MM.1S (cell line): ENCODE results near the gene SMAP1.

Experiments
- DNase-seq: peaks from one replicate; pipeline ENCODE4 v3.0.0-alpha.2; 2015
- H2AFZ ChIP-seq: fragments of 300-600 bp; sonication (generic); 2 replicates; pipeline ENCODE4 v1.6.0; 2016; ENCODE audit warnings: antibody characterized with exemption, low read length
- H3F3A ChIP-seq: fragments of 300-600 bp; sonication (generic); 2 replicates; pipeline ENCODE4 v1.6.1; 2016; ENCODE audit warnings: mild to moderate bottlenecking, antibody characterized with exemption, low read length, moderate library complexity, mixed read lengths; ENCODE audit not compliant: insufficient read depth
- H3K27ac ChIP-seq: fragments of 300-600 bp; sonication (generic); 2 replicates; pipeline ENCODE4 v1.5.1; 2016; ENCODE audit warnings: mild to moderate bottlenecking, low read length
- H3K27me3 ChIP-seq: fragments of 300-600 bp; sonication (generic); replicated peaks from 2 replicates; pipeline ENCODE4 v1.6.0; 2016; ENCODE audit warnings: low read length; ENCODE audit not compliant: insufficient read depth
- H3K36me3 ChIP-seq: fragments of 300-600 bp; sonication (generic); replicated peaks from 2 replicates; pipeline ENCODE4 v1.6.1; 2016; ENCODE audit warnings: mild to moderate bottlenecking, low read length, mixed read lengths; ENCODE audit not compliant: insufficient read depth
- H3K4me1 ChIP-seq: fragments of 300-600 bp; sonication (generic); 2 replicates; pipeline ENCODE4 v1.6.1; 2016; ENCODE audit warnings: low read length, mixed read lengths
- H3K4me2 ChIP-seq: fragments of 300-600 bp; sonication (generic); 2 replicates; pipeline ENCODE4 v1.6.0; 2016; ENCODE audit warnings: low read depth, low read length
- H3K4me3 ChIP-seq: fragments of 300-600 bp; sonication (generic); 2 replicates; pipeline ENCODE4 v1.5.1; 2016; ENCODE audit warnings: low read length, mixed read lengths
- H3K79me2 ChIP-seq: fragments of 300-600 bp; sonication (generic); 2 replicates; pipeline ENCODE4 v1.6.1; 2016; ENCODE audit warnings: mixed run types, low read length, mixed read lengths
- H3K9ac ChIP-seq: fragments of 300-600 bp; sonication (generic); 2 replicates; pipeline ENCODE4 v1.6.1; 2016; ENCODE audit warnings: low read length, mixed read lengths
- H3K9me2 ChIP-seq: fragments of 300-600 bp; sonication (generic); replicated peaks from 2 replicates; pipeline ENCODE4 v1.6.1; 2016; ENCODE audit warnings: mild to moderate bottlenecking, low read length, mixed read lengths; ENCODE audit not compliant: insufficient read depth
- H3K9me3 ChIP-seq: fragments of 300-600 bp; sonication (generic); replicated peaks from 2 replicates; pipeline ENCODE4 v1.6.1; 2016; ENCODE audit warnings: mild to moderate bottlenecking, low read length, mixed read lengths; ENCODE audit not compliant: insufficient read depth
- H4K20me1 ChIP-seq: fragments of 300-600 bp; sonication (generic); 2 replicates; pipeline ENCODE4 v1.6.1; 2016; ENCODE audit warnings: mild to moderate bottlenecking, low read length, moderate library complexity, mixed read lengths; ENCODE audit not compliant: insufficient read depth
- EZH2 ChIP-seq: fragments of 300-600 bp; sonication (generic); optimal IDR thresholded peaks from 2 replicates; pipeline ENCODE3; 2017; ENCODE audit warnings: low read depth, mild to moderate bottlenecking, antibody characterized with exemption, low read length, mixed read lengths
- EZH2phosphoT487 ChIP-seq: fragments of 300-600 bp; sonication (generic); IDR thresholded peaks from 2 replicates; pipeline ENCODE4 v1.6.1; 2018; ENCODE audit warnings: antibody characterized with exemption, low read length
- TF ChIP-seq, protein P1 (sequence below): fragments of 300-600 bp; sonication (generic); IDR thresholded peaks from 2 replicates; pipeline ENCODE4 v1.5.1; 2016; ENCODE audit warnings: antibody characterized with exemption, low read length, mixed read lengths

The SMAP1 gene

DNA sequence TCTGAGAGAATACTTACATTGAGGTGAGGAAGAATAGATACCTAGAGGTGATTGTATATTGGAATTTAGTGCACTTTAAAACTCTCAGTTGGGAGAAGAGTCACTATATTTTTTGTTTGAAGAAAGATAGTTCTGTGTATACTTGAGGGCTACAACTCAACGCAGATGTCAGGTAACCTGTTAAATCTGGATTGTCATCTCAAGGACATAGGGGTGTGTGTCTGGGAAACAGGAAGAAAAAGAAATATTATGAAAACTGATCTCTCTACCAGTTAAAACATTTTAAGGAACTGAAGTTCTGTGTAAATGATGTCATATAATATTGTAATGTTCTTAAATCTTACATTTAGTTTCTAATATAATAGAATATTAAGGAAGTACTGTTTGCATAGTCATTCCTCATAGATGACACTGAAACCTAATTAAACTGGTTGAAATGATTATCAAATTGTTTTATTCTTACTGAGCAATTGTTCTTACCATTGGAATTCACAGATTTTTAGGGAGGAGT, 86.2 kb downstream of the SMAP1 start:
- Histone ChIP-seq H3K27ac (no peak overlapping the region), H3K9me2 (no peaks in the 10 kb centered on the region), H3K9me3 (0 out of 2 replicates have a peak, but pooled peaks cover 2% of the 10 kb centered on the region), H4K20me1 (no peaks in the 10 kb centered on the region), H3K27me3 (no peaks in the 10 kb centered on the region), H3K4me1 (no peaks in the 10 kb centered on the region), H3K4me2 (no peak overlapping the region), H3K9ac (no peak overlapping the region), H2AFZ (no peak overlapping the region), H3K36me3 (no peaks in the 10 kb centered on the region), H3F3A (no peaks in the 10 kb centered on the region), H3K79me2 (no peaks in the 10 kb centered on the region), H3K4me3 (no peak overlapping the region)
- DNase-seq = no peak
- no peak for TF ChIP-seq EZH2phosphoT487
- no peak for TF ChIP-seq EZH2
- TF ChIP-seq, protein P1, sequence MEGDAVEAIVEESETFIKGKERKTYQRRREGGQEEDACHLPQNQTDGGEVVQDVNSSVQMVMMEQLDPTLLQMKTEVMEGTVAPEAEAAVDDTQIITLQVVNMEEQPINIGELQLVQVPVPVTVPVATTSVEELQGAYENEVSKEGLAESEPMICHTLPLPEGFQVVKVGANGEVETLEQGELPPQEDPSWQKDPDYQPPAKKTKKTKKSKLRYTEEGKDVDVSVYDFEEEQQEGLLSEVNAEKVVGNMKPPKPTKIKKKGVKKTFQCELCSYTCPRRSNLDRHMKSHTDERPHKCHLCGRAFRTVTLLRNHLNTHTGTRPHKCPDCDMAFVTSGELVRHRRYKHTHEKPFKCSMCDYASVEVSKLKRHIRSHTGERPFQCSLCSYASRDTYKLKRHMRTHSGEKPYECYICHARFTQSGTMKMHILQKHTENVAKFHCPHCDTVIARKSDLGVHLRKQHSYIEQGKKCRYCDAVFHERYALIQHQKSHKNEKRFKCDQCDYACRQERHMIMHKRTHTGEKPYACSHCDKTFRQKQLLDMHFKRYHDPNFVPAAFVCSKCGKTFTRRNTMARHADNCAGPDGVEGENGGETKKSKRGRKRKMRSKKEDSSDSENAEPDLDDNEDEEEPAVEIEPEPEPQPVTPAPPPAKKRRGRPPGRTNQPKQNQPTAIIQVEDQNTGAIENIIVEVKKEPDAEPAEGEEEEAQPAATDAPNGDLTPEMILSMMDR = no peak

DNA sequence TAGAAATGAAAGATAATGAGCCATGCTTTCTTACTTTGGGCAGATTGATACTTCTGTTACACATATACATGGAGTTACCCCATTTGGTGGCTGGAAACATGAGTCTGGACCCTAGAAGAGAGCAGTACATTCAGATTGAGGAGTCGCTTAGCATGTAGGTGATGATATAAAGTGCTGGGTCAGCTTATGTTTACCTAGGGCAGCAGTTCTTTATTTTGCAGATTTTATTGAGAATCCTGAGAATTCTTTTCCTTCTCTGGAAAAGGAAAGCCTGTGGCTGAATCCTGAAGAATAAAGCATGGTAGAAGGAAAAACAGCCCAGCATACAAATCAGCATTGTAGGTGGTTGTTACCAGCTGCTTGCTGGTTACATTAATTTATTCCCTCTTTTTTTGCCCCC, 91.2 kb downstream of the SMAP1 start:
- H3K36me3 ChIP-seq = no peaks in the 10 kb centered on the region
- no peak overlapping the region for H3K27ac ChIP-seq
- H3K9me3 ChIP-seq = 0 out of 2 replicates have a peak, but pooled peaks cover 2% of the 10 kb centered on the region
- TF ChIP-seq, protein P1 = no peak
- TF ChIP-seq EZH2phosphoT487 = no peak
- no peak for TF ChIP-seq EZH2
- H3K9ac ChIP-seq = no peak overlapping the region
- H3K79me2 ChIP-seq = no peaks in the 10 kb centered on the region
- H3K4me2 ChIP-seq = no peak overlapping the region
- DNase-seq = no peak
- H4K20me1 ChIP-seq = no peaks in the 10 kb centered on the region
- H3K27me3 ChIP-seq = no peaks in the 10 kb centered on the region
- H3F3A ChIP-seq = no peaks in the 10 kb centered on the region
- no peak overlapping the region for H2AFZ ChIP-seq
- H3K9me2 ChIP-seq = no peaks in the 10 kb centered on the region
- no peaks in the 10 kb centered on the region for H3K4me1 ChIP-seq
- H3K4me3 ChIP-seq = no peak overlapping the region

DNA sequence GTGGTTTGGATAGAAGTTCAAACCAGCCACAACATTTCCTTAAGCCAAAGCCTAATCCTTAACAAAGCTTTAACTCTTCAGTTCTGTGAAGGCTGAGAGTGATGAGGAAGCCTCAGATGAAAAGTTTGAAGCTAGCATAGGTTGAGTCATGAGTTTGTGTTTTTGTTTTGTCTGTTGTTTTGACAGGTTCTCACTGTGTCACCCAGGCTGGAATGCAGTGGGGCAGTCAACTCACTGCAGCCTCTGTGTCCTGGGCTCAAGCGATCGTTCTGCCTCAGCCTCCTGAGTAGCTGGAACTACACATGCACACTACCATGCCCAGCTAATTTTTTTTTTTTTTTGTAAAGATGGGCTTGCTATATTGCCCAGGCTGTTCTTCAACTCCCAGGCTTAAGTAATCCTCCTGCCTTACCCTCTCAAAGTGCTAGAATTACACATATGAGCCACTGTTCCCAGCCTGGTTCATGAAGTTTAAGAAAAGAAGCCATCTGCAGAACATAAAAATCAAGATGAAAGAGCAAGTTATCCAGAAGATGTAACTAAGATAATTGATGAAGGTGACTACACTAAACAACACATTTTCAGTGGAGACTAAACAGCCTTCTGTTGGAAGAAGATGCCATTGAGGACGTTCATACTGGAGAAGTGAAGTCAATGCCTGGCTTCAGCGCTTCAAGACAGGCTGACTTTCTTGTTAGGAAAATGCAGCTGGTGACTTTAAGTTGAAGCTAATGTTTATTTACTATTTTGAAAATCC, 96.2 kb downstream of the SMAP1 start:
- H3K79me2 ChIP-seq = no peaks in the 10 kb centered on the region
- H3K27me3 ChIP-seq = no peaks in the 10 kb centered on the region
- no peaks in the 10 kb centered on the region for H3K9me3 ChIP-seq
- H3K4me2 ChIP-seq = no peak overlapping the region
- H3K4me1 ChIP-seq = no peaks in the 10 kb centered on the region
- no peak for DNase-seq
- H3K4me3 ChIP-seq = no peak overlapping the region
- H3K9ac ChIP-seq = no peak overlapping the region
- TF ChIP-seq EZH2phosphoT487 = no peak
- no peak for TF ChIP-seq EZH2
- TF ChIP-seq, protein P1 = no peak
- no peaks in the 10 kb centered on the region for H3F3A ChIP-seq
- no peak overlapping the region for H2AFZ ChIP-seq
- no peaks in the 10 kb centered on the region for H3K36me3 ChIP-seq
- H4K20me1 ChIP-seq = no peaks in the 10 kb centered on the region
- no peaks in the 10 kb centered on the region for H3K9me2 ChIP-seq
- H3K27ac ChIP-seq = no peak overlapping the region
